Measurements from ENCODE around the gene TRPT1. TPM values are rescaled to one million over a fixed set of nuclear protein-coding genes. Genes with fewer than 3 reads are reported as not detected.

The TRPT1 gene
- total RNA-seq, 3 donors from 2014 or later (not counting 1 experiment from before 2014, with no cell fraction given), result 22.7 to 30.8 (median 28.5) TPM

- no peak overlapping the region for H3K4me3 ChIP-seq (ENCODE audit: low read length)
- H3K4me1 ChIP-seq (ENCODE audit: control insufficient read depth, insufficient read depth, low read length), result peaks cover 31% of the 10 kb centered on the region
- H3K36me3 Mint-ChIP-seq, result no peaks in the 10 kb centered on the region
- no peak overlapping the region for H3K4me3 Mint-ChIP-seq
- H3K9me3 Mint-ChIP-seq, result no peaks in the 10 kb centered on the region
- no peak for TF ChIP-seq CTCF (IDR thresholded peaks at IDR 0.05)
- no peaks in the 10 kb centered on the region for H3K36me3 ChIP-seq (ENCODE audit: control insufficient read depth, insufficient read depth, low read length)
- H3K27ac ChIP-seq (ENCODE audit: low read length), result no peak overlapping the region
- H3K4me1 Mint-ChIP-seq, result peaks cover 29 to 33% of the 10 kb centered on the region in 2 donors
- H3K27me3 Mint-ChIP-seq (ENCODE audit: low read depth in 2 of 2), result no peaks in the 10 kb centered on the region
- H3K27me3 ChIP-seq (ENCODE audit: control insufficient read depth, insufficient read depth, low read length), result no peaks in the 10 kb centered on the region
- 97% methylated on average over 15 of the region's 15 CpGs for WGBS (ENCODE audit: insufficient coverage)
- no peak overlapping the region for H3K27ac Mint-ChIP-seq
- ATAC-seq (no peak), DNase-seq (no peak)
- intact Hi-C loops (cut with micrococcal nuclease), result no loop called here
- H3K9me3 ChIP-seq (ENCODE audit: control insufficient read depth, insufficient read depth, low read length), result no peaks in the 10 kb centered on the region
Observed at GRCh38 chr11:64266339-64266738, 40.4 kb upstream of the TRPT1 start.

- Histone ChIP-seq H3K36me3 (ENCODE audit: control insufficient read depth, insufficient read depth, low read length) (no peaks in the 10 kb centered on the region), H3K4me3 (ENCODE audit: low read length) (no peak overlapping the region), H3K9me3 (ENCODE audit: control insufficient read depth, insufficient read depth, low read length) (no peaks in the 10 kb centered on the region), H3K27ac (ENCODE audit: low read length) (no peak overlapping the region), H3K4me1 (ENCODE audit: control insufficient read depth, insufficient read depth, low read length) (peaks cover 23% of the 10 kb centered on the region), H3K27me3 (ENCODE audit: control insufficient read depth, insufficient read depth, low read length) (no peaks in the 10 kb centered on the region)
- 91% methylated on average over 35 of the region's 35 CpGs for WGBS (ENCODE audit: insufficient coverage)
- DNase-seq (no peak), ATAC-seq (no peak)
- intact Hi-C loops (cut with micrococcal nuclease), result no loop called here
- no peaks in the 10 kb centered on the region for H3K27me3 Mint-ChIP-seq (ENCODE audit: low read depth in 2 of 2)
- no peak overlapping the region for H3K4me3 Mint-ChIP-seq
- H3K36me3 Mint-ChIP-seq, result no peaks in the 10 kb centered on the region
- TF ChIP-seq CTCF (IDR thresholded peaks at IDR 0.05), result no peak
- no peaks in the 10 kb centered on the region for H3K9me3 Mint-ChIP-seq
- H3K4me1 Mint-ChIP-seq, result peaks cover 28% of the 10 kb centered on the region in 2 donors
- no peak overlapping the region for H3K27ac Mint-ChIP-seq
Observed at GRCh38 chr11:64265176-64266160, 39.5 kb upstream of the TRPT1 start.

- Histone ChIP-seq H3K27ac (ENCODE audit: low read length) (no peak overlapping the region), H3K4me3 (ENCODE audit: low read length) (no peak overlapping the region), H3K36me3 (ENCODE audit: control insufficient read depth, insufficient read depth, low read length) (no peaks in the 10 kb centered on the region), H3K4me1 (ENCODE audit: control insufficient read depth, insufficient read depth, low read length) (peaks cover 19% of the 10 kb centered on the region), H3K9me3 (ENCODE audit: control insufficient read depth, insufficient read depth, low read length) (no peaks in the 10 kb centered on the region), H3K27me3 (ENCODE audit: control insufficient read depth, insufficient read depth, low read length) (no peaks in the 10 kb centered on the region)
- H3K27me3 Mint-ChIP-seq (ENCODE audit: low read depth in 2 of 2), result no peaks in the 10 kb centered on the region
- H3K27ac Mint-ChIP-seq, result no peak overlapping the region
- DNase-seq (no peak), ATAC-seq (no peak)
- no peak overlapping the region for H3K4me3 Mint-ChIP-seq
- no peaks in the 10 kb centered on the region for H3K36me3 Mint-ChIP-seq
- H3K9me3 Mint-ChIP-seq, result no peaks in the 10 kb centered on the region
- peaks cover 19 to 25% of the 10 kb centered on the region in 2 donors for H3K4me1 Mint-ChIP-seq
- intact Hi-C loops (cut with micrococcal nuclease), result no loop called here
- 95% methylated on average over 10 of the region's 10 CpGs for WGBS (ENCODE audit: insufficient coverage)
- TF ChIP-seq CTCF (IDR thresholded peaks at IDR 0.05), result no peak
Observed at GRCh38 chr11:64264371-64264852, 38.4 kb upstream of the TRPT1 start.
